Neural crest cell (in vitro differentiated cells): ENCODE measurements around the gene MST1R. TPM values are rescaled to one million over a fixed set of nuclear protein-coding genes. Genes with fewer than 3 reads are reported as not detected.

Experiments used
- DNase-seq: peaks from one replicate; pipeline ENCODE4 v3.0.0; 2021; ENCODE audit warnings: low read depth, mixed read lengths, low spot score
- H3K27ac Mint-ChIP-seq: one replicate; pipeline ENCODE4 v1.8.0; 2021; ENCODE audit warnings: mild to moderate bottlenecking, mixed read lengths; ENCODE audit not compliant: unreplicated experiment
- H3K27me3 Mint-ChIP-seq: 2 replicates; pipeline ENCODE4 v1.8.0; 2021; ENCODE audit warnings: low read depth, mild to moderate bottlenecking, mixed read lengths
- H3K36me3 Mint-ChIP-seq: 2 replicates; pipeline ENCODE4 v1.8.0; 2021; ENCODE audit warnings: low read depth, mild to moderate bottlenecking, mixed read lengths
- H3K4me1 Mint-ChIP-seq: 2 replicates; pipeline ENCODE4 v1.8.0; 2021; ENCODE audit warnings: mixed read lengths
- H3K4me3 Mint-ChIP-seq: one replicate; pipeline ENCODE4 v1.8.0; 2021; ENCODE audit warnings: mild to moderate bottlenecking, mixed read lengths
- H3K9me3 Mint-ChIP-seq: 2 replicates; pipeline ENCODE4 v1.8.0; 2021; ENCODE audit warnings: mixed read lengths
- CTCF ChIP-seq: fragments of 200-600 bp; sonication (generic); conservative IDR thresholded peaks from 2 replicates; pipeline ENCODE4 v1.5.0; 2021; ENCODE audit warnings: antibody characterized with exemption, mild to moderate bottlenecking
- total RNA-seq: library from RNA; stranded (reverse); gene quantifications from 2 replicates; pipeline ENCODE4 v1.2.1, GENCODE V29; 2021

The MST1R gene
- total RNA-seq, 1 donor from 2014 or later: 1.4 TPM

GRCh38 chr3:49871531-49872153, 32.0 kb downstream of the MST1R start:
- TF ChIP-seq CTCF: no peak
- peak overlapping the region; percentile 75 for H3K4me3 Mint-ChIP-seq
- H3K36me3 Mint-ChIP-seq: no peaks in the 10 kb centered on the region
- no peaks in the 10 kb centered on the region for H3K9me3 Mint-ChIP-seq
- no peak for DNase-seq
- peaks cover 48% of the 10 kb centered on the region for H3K4me1 Mint-ChIP-seq
- no peaks in the 10 kb centered on the region for H3K27me3 Mint-ChIP-seq
- peak overlapping the region; percentile 64 for H3K27ac Mint-ChIP-seq

- TF ChIP-seq CTCF: no peak
- Mint-ChIP-seq H3K36me3 (no peaks in the 10 kb centered on the region), H3K27me3 (no peaks in the 10 kb centered on the region), H3K27ac (no peak within 1 kb of the TSS), H3K9me3 (no peaks in the 10 kb centered on the region), H3K4me3 (peak within 1 kb of the TSS; percentile 91), H3K4me1 (peaks cover 54% of the 10 kb centered on the region)
- peak; percentile 26 for DNase-seq
These were observed 34.0 kb downstream of the MST1R start, which contains the start of gene CAMKV for GRCh38 chr3:49869525-49870126. Gene CAMKV (minus strand): TSS chr3:49869906. CDS start chr3:49862388, 7,518 bp downstream.

GRCh38 chr3:49868862-49869466, 34.7 kb downstream of the MST1R start:
- Mint-ChIP-seq H3K4me1 (peaks cover 54% of the 10 kb centered on the region), H3K4me3 (peak overlapping the region; percentile 91), H3K9me3 (no peaks in the 10 kb centered on the region), H3K27me3 (no peaks in the 10 kb centered on the region), H3K36me3 (no peaks in the 10 kb centered on the region), H3K27ac (no peak overlapping the region)
- DNase-seq: peak; percentile 21
- no peak for TF ChIP-seq CTCF

- no peaks in the 10 kb centered on the region for H3K27me3 Mint-ChIP-seq
These were observed 35.8 kb downstream of the MST1R start for GRCh38 chr3:49867871-49868321.

GRCh38 chr3:49867400-49867799, 36.3 kb downstream of the MST1R start:
- Mint-ChIP-seq H3K36me3 (no peaks in the 10 kb centered on the region), H3K4me1 (peaks cover 47% of the 10 kb centered on the region), H3K27me3 (no peaks in the 10 kb centered on the region), H3K4me3 (peak overlapping the region; percentile 91), H3K27ac (peak overlapping the region; percentile 89), H3K9me3 (no peaks in the 10 kb centered on the region)
- DNase-seq: no peak
- no peak for TF ChIP-seq CTCF

More at GRCh38 chr3:49867871-49868321, 35.8 kb downstream of the MST1R start:
- Mint-ChIP-seq H3K27ac (peak overlapping the region; percentile 89), H3K4me3 (peak overlapping the region; percentile 91), H3K4me1 (peaks cover 51% of the 10 kb centered on the region), H3K9me3 (no peaks in the 10 kb centered on the region), H3K36me3 (no peaks in the 10 kb centered on the region)
- no peak for TF ChIP-seq CTCF
- peak; percentile 57 for DNase-seq
